OCI-LY3 (cell line): ENCODE measurements around the gene CFAP73.

ENCODE experiments used
- CTCF ChIP-seq: fragments of 200-600, 300-600 bp; sonication (generic); IDR thresholded peaks from 2 replicates; pipeline ENCODE4 v1.5.1; 2014; ENCODE audit warnings: antibody characterized with exemption, low read length, low read depth
- EZH2phosphoT487 ChIP-seq: fragments of 200-600 bp; shearing (Covaris generic); IDR thresholded peaks from 2 replicates; pipeline ENCODE4 v1.6.1; 2018; ENCODE audit warnings: antibody characterized with exemption, mixed run types, low read depth

- TF ChIP-seq CTCF: no peak
- no peak for TF ChIP-seq EZH2phosphoT487
These were observed 55.3 kb downstream of the CFAP73 start for GRCh38 chr12:113204804-113205203.
